DND-41 (cell line): ENCODE results near the gene PGRMC2.

Experiments used
- ATAC-seq: fragments of 200-7000 bp; cut with Tn5 transposase; 3 replicates; pipeline ENCODE4 v1.9.1; 2021; ENCODE audit warnings: low read depth; ENCODE audit not compliant: insufficient read depth
- DNase-seq: peaks from one replicate; pipeline ENCODE4 v3.0.0-alpha.2; 2020
- H2AFZ ChIP-seq: 2 replicates; pipeline ENCODE4 v1.6.0; 2012; ENCODE audit warnings: low read depth, low read length
- H3K27ac ChIP-seq: 2 replicates; pipeline ENCODE4 v1.5.1; 2012; ENCODE audit warnings: low read length, inconsistent platforms
- H3K27me3 ChIP-seq: fragments of 200-600 bp; sonication (generic); 2 replicates; pipeline ENCODE4 v1.6.0; 2012; ENCODE audit warnings: low read length, mild to moderate bottlenecking, inconsistent platforms; ENCODE audit not compliant: insufficient read depth, poor library complexity
- H3K36me3 ChIP-seq: 2 replicates; pipeline ENCODE4 v1.5.1; 2012; ENCODE audit warnings: low read length, inconsistent platforms; ENCODE audit not compliant: insufficient read depth
- H3K4me1 ChIP-seq: 2 replicates; pipeline ENCODE4 v1.5.1; 2012; ENCODE audit warnings: mild to moderate bottlenecking, low read length; ENCODE audit not compliant: insufficient read depth
- H3K4me2 ChIP-seq: 2 replicates; pipeline ENCODE4 v1.6.0; 2012; ENCODE audit warnings: mild to moderate bottlenecking, moderate library complexity, low read length, inconsistent platforms; ENCODE audit not compliant: insufficient read depth
- H3K4me3 ChIP-seq, 2 experiments: fragments of 200-600 bp in 1 of 2; shearing (Covaris generic) in 1 of 2; 2 replicates each; pipeline ENCODE4 v1.5.1; 2012 to 2016; ENCODE audit warnings: inconsistent platforms in 2 of 2, low read length in 2 of 2, mild to moderate bottlenecking in 2 of 2, low read depth in 1 of 2, moderate library complexity in 1 of 2
- H3K79me2 ChIP-seq: 2 replicates; pipeline ENCODE4 v1.6.0; 2012; ENCODE audit warnings: low read length, inconsistent platforms; ENCODE audit not compliant: insufficient read depth
- H3K9ac ChIP-seq: 2 replicates; pipeline ENCODE4 v1.6.0; 2012; ENCODE audit warnings: low read depth, mild to moderate bottlenecking, inconsistent platforms, low read length, moderate library complexity
- H3K9me3 ChIP-seq: 2 replicates; pipeline ENCODE4 v1.5.1; 2012; ENCODE audit warnings: low read length, moderate library complexity, mild to moderate bottlenecking, inconsistent platforms; ENCODE audit not compliant: insufficient read depth, severe bottlenecking
- H4K20me1 ChIP-seq: 2 replicates; pipeline ENCODE4 v1.6.0; 2012; ENCODE audit warnings: low read length; ENCODE audit not compliant: insufficient read depth
- EZH2 ChIP-seq: IDR thresholded peaks from 3 replicates; pipeline ENCODE4 v1.6.1; 2012; ENCODE audit warnings: borderline replicate concordance, low read depth, mild to moderate bottlenecking, moderate library complexity, low read length, inconsistent platforms; ENCODE audit not compliant: severe bottlenecking
- TF ChIP-seq, protein P1 (sequence below): IDR thresholded peaks from 2 replicates; pipeline ENCODE4 v1.5.1; 2012; ENCODE audit warnings: borderline replicate concordance, low read length, moderate library complexity, mild to moderate bottlenecking; ENCODE audit not compliant: poor library complexity, severe bottlenecking; ENCODE audit errors: extremely low read depth

The PGRMC2 gene

DNA sequence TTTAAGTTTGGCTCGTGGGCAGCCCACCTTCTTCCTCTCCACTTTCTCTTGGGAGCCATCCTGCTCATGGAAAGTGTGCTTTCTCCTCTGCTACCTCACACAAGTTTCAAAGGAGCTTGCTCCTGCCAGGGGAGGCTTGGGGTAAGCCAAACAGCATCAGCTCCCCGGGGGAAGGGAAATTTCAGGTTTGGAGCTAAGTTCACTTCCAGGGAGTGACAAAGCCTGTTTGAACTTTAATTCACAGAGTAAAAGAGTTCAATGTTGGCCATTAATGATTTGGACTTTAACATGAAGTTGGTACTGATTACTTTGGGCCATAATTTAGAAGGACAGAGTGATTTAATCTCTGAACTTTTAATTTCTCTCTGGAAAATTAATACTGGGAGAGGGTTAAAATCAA is 4.7 kb upstream of the PGRMC2 start:
- no peak for ATAC-seq
- no peak overlapping the region for H2AFZ ChIP-seq
- H3K27ac ChIP-seq = no peak overlapping the region
- no peak overlapping the region for H3K4me2 ChIP-seq
- no peaks in the 10 kb centered on the region for H3K36me3 ChIP-seq
- peaks cover 14% of the 10 kb centered on the region for H3K4me1 ChIP-seq
- no peaks in the 10 kb centered on the region for H4K20me1 ChIP-seq
- H3K79me2 ChIP-seq = peaks cover 10% of the 10 kb centered on the region
- TF ChIP-seq, protein P1, sequence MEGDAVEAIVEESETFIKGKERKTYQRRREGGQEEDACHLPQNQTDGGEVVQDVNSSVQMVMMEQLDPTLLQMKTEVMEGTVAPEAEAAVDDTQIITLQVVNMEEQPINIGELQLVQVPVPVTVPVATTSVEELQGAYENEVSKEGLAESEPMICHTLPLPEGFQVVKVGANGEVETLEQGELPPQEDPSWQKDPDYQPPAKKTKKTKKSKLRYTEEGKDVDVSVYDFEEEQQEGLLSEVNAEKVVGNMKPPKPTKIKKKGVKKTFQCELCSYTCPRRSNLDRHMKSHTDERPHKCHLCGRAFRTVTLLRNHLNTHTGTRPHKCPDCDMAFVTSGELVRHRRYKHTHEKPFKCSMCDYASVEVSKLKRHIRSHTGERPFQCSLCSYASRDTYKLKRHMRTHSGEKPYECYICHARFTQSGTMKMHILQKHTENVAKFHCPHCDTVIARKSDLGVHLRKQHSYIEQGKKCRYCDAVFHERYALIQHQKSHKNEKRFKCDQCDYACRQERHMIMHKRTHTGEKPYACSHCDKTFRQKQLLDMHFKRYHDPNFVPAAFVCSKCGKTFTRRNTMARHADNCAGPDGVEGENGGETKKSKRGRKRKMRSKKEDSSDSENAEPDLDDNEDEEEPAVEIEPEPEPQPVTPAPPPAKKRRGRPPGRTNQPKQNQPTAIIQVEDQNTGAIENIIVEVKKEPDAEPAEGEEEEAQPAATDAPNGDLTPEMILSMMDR = no peak
- TF ChIP-seq EZH2 = no peak
- DNase-seq = no peak
- H3K4me3 ChIP-seq = no peak overlapping the region
- H3K9ac ChIP-seq = no peak overlapping the region
- H3K9me3 ChIP-seq = no peaks in the 10 kb centered on the region
- H3K27me3 ChIP-seq = no peaks in the 10 kb centered on the region

DNA sequence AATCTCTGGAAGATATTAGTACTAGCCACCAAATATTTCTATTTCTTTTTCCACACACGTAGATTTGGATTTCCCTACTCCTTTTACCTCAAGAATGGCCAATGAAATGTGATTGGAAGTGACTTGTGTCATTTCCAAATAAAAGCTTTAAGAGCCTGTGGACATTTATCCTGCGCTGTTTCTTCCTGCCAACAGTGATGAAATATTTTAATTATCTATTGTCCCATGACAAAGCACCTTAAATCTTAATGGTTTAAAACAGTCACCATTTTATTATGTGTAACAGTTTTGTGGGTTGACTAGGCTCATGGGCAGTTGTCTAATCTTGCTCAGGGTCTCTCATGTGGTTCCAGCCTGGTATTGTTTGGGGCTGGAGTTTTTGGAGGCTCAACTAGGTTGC is 3.5 kb upstream of the PGRMC2 start:
- Histone ChIP-seq H3K9ac (no peak overlapping the region), H3K4me3 (no peak overlapping the region), H3K9me3 (no peaks in the 10 kb centered on the region), H3K4me1 (peaks cover 22% of the 10 kb centered on the region), H3K79me2 (peaks cover 23% of the 10 kb centered on the region), H2AFZ (no peak overlapping the region), H4K20me1 (peaks cover 9% of the 10 kb centered on the region), H3K27ac (no peak overlapping the region), H3K4me2 (no peak overlapping the region), H3K36me3 (no peaks in the 10 kb centered on the region), H3K27me3 (no peaks in the 10 kb centered on the region)
- DNase-seq (no peak), ATAC-seq (no peak)
- TF ChIP-seq, protein P1 = no peak
- TF ChIP-seq EZH2 = no peak

DNA sequence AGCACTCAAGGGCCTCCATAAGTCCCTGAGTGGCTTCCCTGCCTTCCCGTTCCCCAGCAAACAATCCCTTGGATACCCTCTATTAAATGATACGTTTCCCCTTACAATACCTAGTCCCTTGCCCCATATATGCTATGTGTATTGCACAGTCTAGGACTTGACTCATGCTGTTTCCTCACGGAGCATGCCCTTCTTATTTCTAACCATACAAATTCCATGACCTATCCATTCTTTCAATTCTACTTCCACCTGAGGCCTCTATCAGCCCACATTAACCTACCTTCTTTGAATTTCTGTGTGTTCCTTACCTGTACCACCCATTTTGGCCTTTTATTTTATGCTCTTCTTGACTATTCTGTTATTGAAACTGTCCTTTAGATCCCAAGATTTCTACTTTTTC is 2.9 kb upstream of the PGRMC2 start:
- Histone ChIP-seq H3K9me3 (no peaks in the 10 kb centered on the region), H3K4me3 (no peak overlapping the region), H4K20me1 (peaks cover 12% of the 10 kb centered on the region), H3K4me1 (peaks cover 27% of the 10 kb centered on the region), H3K27me3 (no peaks in the 10 kb centered on the region), H3K27ac (no peak overlapping the region), H3K4me2 (no peak overlapping the region), H3K9ac (no peak overlapping the region), H3K36me3 (peaks cover 6% of the 10 kb centered on the region; the same call in 1 of the 2 replicates), H2AFZ (no peak overlapping the region), H3K79me2 (peaks cover 29% of the 10 kb centered on the region)
- TF ChIP-seq, protein P1 = no peak
- TF ChIP-seq EZH2 = no peak
- DNase-seq = no peak
- no peak for ATAC-seq
